ENCODE data around the gene TMEM236.

TMEM236 gene

DNA sequence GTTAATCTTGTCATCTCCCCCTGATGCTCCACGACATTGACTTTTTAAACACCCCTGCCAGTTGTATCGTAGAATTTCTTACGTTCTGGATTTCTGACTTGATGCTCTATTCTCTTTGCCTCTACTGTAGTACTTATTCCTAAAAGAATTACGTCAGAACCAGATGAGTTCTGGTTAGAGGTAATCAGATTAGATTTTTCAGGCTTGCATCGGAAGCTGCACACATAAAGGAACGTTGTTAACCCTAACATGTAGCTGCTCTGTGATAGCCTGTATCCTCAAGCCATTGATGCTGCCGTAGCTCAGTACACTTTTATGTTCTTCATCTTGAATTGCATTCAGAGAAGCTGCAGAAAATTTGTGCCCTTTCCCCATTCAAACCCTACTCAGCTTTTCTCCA is 26.3 kb upstream of the TMEM236 start:
- H3K4me3 ChIP-seq (ENCODE audit: low read length), result no peak overlapping the region
- no peaks in the 10 kb centered on the region for H3K27me3 ChIP-seq (ENCODE audit: control insufficient read depth, low read length)
- H3K9me2 ChIP-seq (replicated peaks; ENCODE audit: control insufficient read depth, low read length), result no peaks in the 10 kb centered on the region
- no peaks in the 10 kb centered on the region for H3K79me2 ChIP-seq (ENCODE audit: control insufficient read depth, low read length)
- TF ChIP-seq EZH2phosphoT487 (IDR thresholded peaks at IDR 0.05; ENCODE audit: borderline replicate concordance, low read length), result no peak
- no peak for TF ChIP-seq CTCF (IDR thresholded peaks at IDR 0.05; ENCODE audit: low read depth, low read length, poor library complexity, severe bottlenecking)
- H3K4me1 ChIP-seq (ENCODE audit: control insufficient read depth, low read length), result no peaks in the 10 kb centered on the region
- H3K36me3 ChIP-seq (ENCODE audit: control insufficient read depth, low read length), result no peaks in the 10 kb centered on the region
- no peaks in the 10 kb centered on the region for H4K20me1 ChIP-seq (ENCODE audit: control insufficient read depth, insufficient read depth, low read depth, low read length)
- no peaks in the 10 kb centered on the region for H3F3A ChIP-seq (ENCODE audit: control insufficient read depth, insufficient read depth)
- H3K27ac ChIP-seq (ENCODE audit: low read depth, low read length), result no peak overlapping the region
- H3K9me3 ChIP-seq (ENCODE audit: control insufficient read depth, insufficient read depth, low read length), result no peaks in the 10 kb centered on the region
- H3K4me2 ChIP-seq (ENCODE audit: low read length), result no peak overlapping the region

GRCh38 chr10:17729630-17730029 is 22.4 kb upstream of the TMEM236 start:
- Histone ChIP-seq H3K27ac (ENCODE audit: low read depth, low read length) (no peak overlapping the region), H3K79me2 (ENCODE audit: control insufficient read depth, low read length) (no peaks in the 10 kb centered on the region), H4K20me1 (ENCODE audit: control insufficient read depth, insufficient read depth, low read depth, low read length) (no peaks in the 10 kb centered on the region), H3F3A (ENCODE audit: control insufficient read depth, insufficient read depth) (no peaks in the 10 kb centered on the region), H3K27me3 (ENCODE audit: control insufficient read depth, low read length) (no peaks in the 10 kb centered on the region), H3K4me3 (ENCODE audit: low read length) (no peak overlapping the region), H3K4me2 (ENCODE audit: low read length) (no peak overlapping the region), H3K9me2 (replicated peaks; ENCODE audit: control insufficient read depth, low read length) (no peaks in the 10 kb centered on the region), H3K36me3 (ENCODE audit: control insufficient read depth, low read length) (no peaks in the 10 kb centered on the region), H3K9me3 (ENCODE audit: control insufficient read depth, insufficient read depth, low read length) (no peaks in the 10 kb centered on the region), H3K4me1 (ENCODE audit: control insufficient read depth, low read length) (no peaks in the 10 kb centered on the region)
- TF ChIP-seq EZH2phosphoT487 (IDR thresholded peaks at IDR 0.05; ENCODE audit: borderline replicate concordance, low read length) (no peak), CTCF (IDR thresholded peaks at IDR 0.05; ENCODE audit: low read depth, low read length, poor library complexity, severe bottlenecking) (no peak)

GRCh38 chr10:17730667-17731066 is 21.3 kb upstream of the TMEM236 start:
- Histone ChIP-seq H3K9me3 (ENCODE audit: control insufficient read depth, insufficient read depth, low read length) (no peaks in the 10 kb centered on the region), H3K79me2 (ENCODE audit: control insufficient read depth, low read length) (no peaks in the 10 kb centered on the region), H3K36me3 (ENCODE audit: control insufficient read depth, low read length) (no peaks in the 10 kb centered on the region), H3K9me2 (replicated peaks; ENCODE audit: control insufficient read depth, low read length) (no peaks in the 10 kb centered on the region), H3K4me2 (ENCODE audit: low read length) (no peak overlapping the region), H4K20me1 (ENCODE audit: control insufficient read depth, insufficient read depth, low read depth, low read length) (no peaks in the 10 kb centered on the region), H3K4me1 (ENCODE audit: control insufficient read depth, low read length) (no peaks in the 10 kb centered on the region), H3K27me3 (ENCODE audit: control insufficient read depth, low read length) (no peaks in the 10 kb centered on the region), H3F3A (ENCODE audit: control insufficient read depth, insufficient read depth) (no peaks in the 10 kb centered on the region), H3K4me3 (ENCODE audit: low read length) (no peak overlapping the region), H3K27ac (ENCODE audit: low read depth, low read length) (no peak overlapping the region)
- TF ChIP-seq CTCF (IDR thresholded peaks at IDR 0.05; ENCODE audit: low read depth, low read length, poor library complexity, severe bottlenecking), result no peak
- no peak for TF ChIP-seq EZH2phosphoT487 (IDR thresholded peaks at IDR 0.05; ENCODE audit: borderline replicate concordance, low read length)
